DMS153 treated with DMSO at 0.1 percent for 48 hours (cell line): ENCODE data around the gene CP.

ENCODE experiments used
- DNase-seq: peaks from one replicate; lab custom pipeline; 2025; ENCODE audit not compliant: unreplicated experiment; lab: John Stamatoyannopoulos, UW

Gene CP

GRCh38 chr3:149186721-149187120 lies 34.9 kb downstream of the CP start:
- no peak for DNase-seq

GRCh38 chr3:149186219-149186618 lies 35.4 kb downstream of the CP start:
- DNase-seq, result no peak

GRCh38 chr3:149181182-149181581 lies 40.4 kb downstream of the CP start:
- DNase-seq, result no peak

GRCh38 chr3:149180057-149180573 lies 41.5 kb downstream of the CP start:
- no peak for DNase-seq

- DNase-seq, result no peak
Measured at GRCh38 chr3:149179220-149179619, 42.4 kb downstream of the CP start.

- no peak for DNase-seq
Measured at GRCh38 chr3:149177122-149177521, 44.5 kb downstream of the CP start.

- DNase-seq, result no peak
Measured at GRCh38 chr3:149174901-149175300, 46.7 kb downstream of the CP start.

GRCh38 chr3:149170672-149171071 lies 51.0 kb downstream of the CP start:
- no peak for DNase-seq

- no peak for DNase-seq
Measured at GRCh38 chr3:149167898-149168297, 53.7 kb downstream of the CP start.

GRCh38 chr3:149163066-149163465 lies 58.6 kb downstream of the CP start:
- DNase-seq, result no peak

- no peak for DNase-seq
Measured at GRCh38 chr3:149162007-149162406, 59.6 kb downstream of the CP start.

- no peak for DNase-seq
Measured at GRCh38 chr3:149160754-149161300, 60.8 kb downstream of the CP start.

GRCh38 chr3:149153402-149153801 lies 68.2 kb downstream of the CP start:
- DNase-seq, result no peak

GRCh38 chr3:149152420-149152819 lies 69.2 kb downstream of the CP start:
- no peak for DNase-seq

- no peak for DNase-seq
Measured at GRCh38 chr3:149151843-149152242, 69.8 kb downstream of the CP start.

GRCh38 chr3:149150436-149150835 lies 71.2 kb downstream of the CP start:
- DNase-seq, result no peak

GRCh38 chr3:149145974-149146373 lies 75.7 kb downstream of the CP start:
- no peak for DNase-seq

- DNase-seq, result no peak
Measured at GRCh38 chr3:149145356-149145755, 76.3 kb downstream of the CP start.

GRCh38 chr3:149142682-149143081 lies 78.9 kb downstream of the CP start:
- no peak for DNase-seq

GRCh38 chr3:149134575-149134974 lies 87.1 kb downstream of the CP start:
- no peak for DNase-seq

GRCh38 chr3:149131589-149131988 lies 90.0 kb downstream of the CP start:
- DNase-seq, result no peak

GRCh38 chr3:149129326-149130205 lies 92.1 kb downstream of the CP start, which contains the start of gene HPS3:
Gene HPS3 (plus strand): TSS chr3:149129638. CDS start chr3:149129724, 86 bp downstream.
- DNase-seq, result peak; percentile 77
